Measurements from ENCODE around the gene LAMA1.
"Not testable (repeated sequence)": the region's sequence is repeated elsewhere in the genome, so short reads cannot be mapped to it uniquely, and the experiment has no call there.

The LAMA1 gene

DNA sequence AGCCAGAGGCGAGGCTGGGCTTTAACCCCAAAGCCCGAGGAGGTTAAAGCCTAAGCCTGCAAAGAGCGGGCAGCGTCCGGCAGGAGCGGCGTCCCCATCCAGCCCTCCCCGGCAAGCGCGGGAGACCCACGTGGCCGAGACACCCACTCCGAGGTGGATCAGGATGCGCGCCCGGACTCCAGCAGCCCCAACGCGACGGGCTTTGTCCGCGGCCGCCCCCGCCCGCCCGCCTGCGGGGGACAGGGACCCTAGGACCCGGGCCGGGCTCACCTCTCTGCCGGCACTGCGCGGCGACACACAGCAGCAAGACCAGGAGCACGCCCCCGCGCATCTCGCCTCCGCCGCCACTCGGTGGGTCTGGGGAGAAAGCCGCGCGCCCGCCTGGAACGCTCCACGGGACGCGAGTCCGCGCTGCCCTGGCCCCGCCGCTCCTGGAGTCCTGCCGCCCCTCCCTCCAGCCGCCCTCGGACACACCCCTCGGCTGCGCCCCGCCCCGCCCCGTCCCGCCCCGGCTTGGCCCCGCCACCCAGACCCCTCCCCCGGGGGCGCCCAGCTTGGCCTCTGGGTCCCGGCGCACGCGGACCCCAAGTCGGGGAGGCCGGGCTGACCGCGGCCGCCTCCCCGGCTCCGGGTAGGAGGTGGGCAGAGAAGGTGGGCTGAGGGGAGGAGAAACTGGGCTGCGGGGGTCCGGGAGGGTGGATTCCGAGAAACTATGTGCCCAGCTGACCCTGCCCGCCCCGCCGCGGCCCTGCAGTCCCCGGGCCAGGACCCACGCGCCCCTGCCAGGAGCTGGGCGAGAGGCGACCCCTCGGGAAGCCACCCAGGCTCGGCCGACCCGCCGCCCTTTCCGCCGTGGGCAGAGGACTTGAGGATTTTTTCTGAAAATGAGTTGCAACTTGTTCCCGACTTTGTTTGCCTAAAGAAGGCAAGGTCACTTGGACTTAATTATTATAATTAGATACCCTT is at the start of gene LAMA1:
Gene LAMA1, minus strand, starts transcription at position 408 of the 966 bp plus-strand sequence. Its CDS starts 77 bp downstream, at position 331.
- no peak for FAIRE-seq

DNA sequence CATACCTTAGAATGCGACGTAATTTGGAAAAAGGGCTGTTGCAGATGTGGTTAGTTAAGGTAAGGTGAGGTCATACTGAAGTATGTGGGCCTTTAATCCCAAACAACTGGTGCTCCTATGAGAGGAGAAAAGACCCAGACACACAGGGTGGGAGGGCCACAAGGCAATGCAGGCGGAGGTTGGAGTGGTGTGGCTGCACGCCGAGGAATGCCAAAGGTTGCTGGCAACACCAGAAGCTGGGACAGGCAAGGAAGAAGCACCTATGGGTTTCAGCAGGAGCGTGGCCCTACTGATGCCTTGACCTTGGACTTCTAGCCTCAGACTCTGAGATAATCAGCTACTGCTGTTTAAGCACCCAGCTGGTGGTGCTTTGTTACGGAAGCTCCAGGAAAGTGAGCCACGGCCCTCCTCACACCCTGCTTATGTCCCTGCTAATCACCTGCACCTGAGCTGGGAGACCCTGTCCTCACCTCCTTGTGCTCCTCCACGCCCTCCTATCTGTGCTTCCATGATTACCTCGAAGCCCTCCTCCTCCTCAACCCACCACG is 48.3 kb upstream of the LAMA1 start:
- FAIRE-seq, result no peak

DNA sequence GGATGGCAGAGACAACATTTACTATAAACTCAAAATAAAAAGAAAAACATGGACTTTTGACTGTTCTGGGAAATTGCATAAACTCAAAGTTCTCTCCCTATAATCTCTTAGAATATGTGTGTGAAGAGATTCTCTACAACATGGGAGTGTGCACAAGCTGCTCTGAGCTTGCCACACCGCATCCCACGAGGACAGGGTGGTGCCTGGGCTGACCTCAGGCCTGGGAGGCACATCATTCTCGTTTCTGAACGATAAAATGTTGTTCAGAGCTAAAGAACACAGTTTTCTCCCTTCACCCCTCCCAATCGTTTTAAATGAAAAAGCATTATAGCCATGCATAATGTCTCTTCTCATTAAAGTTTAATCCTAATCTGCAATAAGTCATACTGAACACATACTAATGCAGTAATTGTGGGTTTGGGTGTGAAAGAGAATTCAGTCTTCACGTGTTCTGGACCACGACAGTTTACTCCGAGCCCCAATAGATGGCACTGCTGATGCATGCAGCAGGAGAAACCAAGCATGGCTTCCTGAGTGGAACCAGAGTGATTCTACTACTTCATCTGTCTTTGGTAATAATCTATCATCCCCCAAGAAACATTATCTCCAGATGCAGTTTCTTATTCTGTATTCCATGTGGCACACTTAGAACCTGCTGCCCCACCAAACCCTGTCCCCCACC is 46.9 kb upstream of the LAMA1 start:
- FAIRE-seq, result no peak

DNA sequence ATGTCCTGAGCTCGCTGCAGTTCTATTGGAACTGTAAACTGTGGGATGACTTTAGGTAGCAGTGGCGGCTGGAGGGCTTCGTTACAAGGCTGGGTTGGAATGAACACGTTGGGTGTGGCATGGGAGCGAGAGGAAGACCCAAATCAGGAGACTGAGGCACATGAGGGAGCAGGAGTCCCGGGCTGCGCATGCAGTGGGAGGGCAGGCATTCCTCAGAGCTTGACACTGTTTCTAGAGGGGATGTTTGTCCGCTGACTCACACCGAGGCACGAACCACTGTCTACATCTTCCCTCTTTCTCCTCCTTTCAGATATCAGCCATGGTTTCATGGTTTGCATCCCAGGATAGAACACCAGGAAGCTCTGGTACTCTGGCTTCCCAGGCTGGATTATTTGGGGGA is 40.6 kb upstream of the LAMA1 start:
- FAIRE-seq, result no peak

DNA sequence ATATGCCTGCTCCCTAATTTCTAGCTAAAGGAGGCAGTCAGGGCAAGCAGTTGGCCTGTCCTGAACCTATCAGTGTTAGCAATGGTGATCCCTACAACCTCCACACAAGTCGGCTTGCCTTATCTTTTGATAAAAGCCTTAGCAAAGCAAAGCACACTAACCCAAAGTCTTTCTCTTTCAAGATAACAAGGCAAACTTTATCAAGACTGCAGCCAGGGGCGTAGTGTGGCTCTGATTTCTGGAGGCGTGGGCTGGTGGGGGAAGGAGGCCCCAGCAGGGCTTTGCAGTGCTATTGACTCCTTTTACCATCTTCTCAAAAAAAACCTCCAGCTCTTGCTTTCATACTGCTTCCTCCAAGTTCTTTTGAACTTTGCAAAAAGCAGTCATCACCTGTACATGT is 40.2 kb upstream of the LAMA1 start:
- FAIRE-seq, result no peak

GRCh38 chr18:7155887-7156286 is 38.3 kb upstream of the LAMA1 start:
- no peak for FAIRE-seq

- no peak for FAIRE-seq
These were observed 37.5 kb upstream of the LAMA1 start for GRCh38 chr18:7155092-7155491.

DNA sequence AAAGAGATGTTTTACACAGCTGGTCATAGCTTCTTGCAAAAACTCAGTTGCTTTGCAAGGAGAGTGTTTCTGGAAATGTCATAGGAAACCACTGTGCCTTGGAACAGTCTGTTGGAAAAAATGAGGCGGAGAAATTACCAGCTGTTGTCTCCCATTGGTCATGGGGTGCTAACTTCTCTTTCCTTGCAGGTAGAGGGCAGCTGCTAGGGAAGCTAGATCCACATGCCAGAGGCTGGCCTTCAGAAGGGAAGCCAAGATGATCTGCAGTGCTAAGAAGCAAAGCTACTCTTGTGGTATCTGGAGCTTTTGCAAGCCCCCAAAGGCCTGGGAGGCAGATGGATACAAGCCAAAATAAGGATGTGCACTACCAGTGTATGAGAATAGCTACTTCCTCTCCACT is 34.8 kb upstream of the LAMA1 start:
- no peak for FAIRE-seq

- FAIRE-seq, result no peak
These were observed 29.8 kb upstream of the LAMA1 start for GRCh38 chr18:7147399-7147798.

DNA sequence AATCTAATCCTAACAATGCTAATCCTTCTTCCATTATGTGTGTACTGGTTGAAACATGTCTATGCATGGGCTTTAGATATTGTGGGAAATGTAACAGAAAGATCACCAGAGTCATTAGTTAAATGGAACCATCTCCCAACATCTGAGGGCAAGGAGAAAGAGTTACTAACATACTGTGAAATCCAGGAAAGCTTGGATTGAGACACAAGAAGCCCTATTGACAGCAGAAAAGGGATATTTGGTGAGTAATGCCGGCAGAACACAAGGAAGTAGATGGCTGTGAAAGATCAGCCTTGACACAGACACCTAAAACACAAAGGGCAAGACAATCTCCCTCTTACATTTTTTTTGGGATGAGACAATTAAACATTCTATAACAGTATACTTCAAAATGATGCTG is 28.5 kb upstream of the LAMA1 start:
- no peak for FAIRE-seq

DNA sequence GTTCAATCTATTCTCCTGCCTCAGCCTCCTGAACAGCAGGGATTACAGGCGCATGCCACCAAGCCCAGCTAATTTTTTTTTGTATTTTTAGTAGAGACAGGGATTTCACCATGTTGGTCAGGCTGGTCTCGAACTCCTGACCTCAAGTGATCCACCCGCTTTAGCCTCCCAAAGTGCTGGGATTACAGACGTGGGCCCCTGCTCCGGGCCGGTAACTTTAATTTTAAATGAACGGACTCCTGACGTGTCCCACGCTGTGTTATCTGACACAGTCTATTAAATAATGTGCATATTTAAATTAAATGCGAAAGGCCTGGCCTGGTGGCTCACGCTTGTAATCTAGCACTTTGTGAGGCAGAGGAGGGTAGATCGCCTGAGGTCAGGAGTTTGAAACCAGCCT is 27.3 kb upstream of the LAMA1 start:
- not testable (repeated sequence) for FAIRE-seq

DNA sequence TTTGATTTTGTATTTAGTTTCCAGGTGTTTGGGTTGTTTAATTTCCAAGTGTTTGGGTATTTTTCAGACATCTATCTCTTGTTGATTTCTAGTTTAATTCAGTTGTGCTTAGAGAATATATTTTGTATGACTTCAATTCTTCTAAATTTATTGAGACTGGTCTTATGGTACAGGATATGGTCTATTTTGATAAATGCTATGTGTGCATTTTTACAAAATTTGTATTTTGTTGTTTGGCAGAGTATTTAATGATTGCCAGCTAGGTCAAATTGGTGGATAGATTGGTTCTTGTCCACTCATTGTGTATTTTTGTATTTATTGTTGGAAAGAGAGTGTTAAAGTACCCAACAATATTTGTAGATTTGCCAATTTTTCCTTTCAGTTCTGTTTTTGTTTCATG is 23.7 kb upstream of the LAMA1 start:
- FAIRE-seq, result no peak

DNA sequence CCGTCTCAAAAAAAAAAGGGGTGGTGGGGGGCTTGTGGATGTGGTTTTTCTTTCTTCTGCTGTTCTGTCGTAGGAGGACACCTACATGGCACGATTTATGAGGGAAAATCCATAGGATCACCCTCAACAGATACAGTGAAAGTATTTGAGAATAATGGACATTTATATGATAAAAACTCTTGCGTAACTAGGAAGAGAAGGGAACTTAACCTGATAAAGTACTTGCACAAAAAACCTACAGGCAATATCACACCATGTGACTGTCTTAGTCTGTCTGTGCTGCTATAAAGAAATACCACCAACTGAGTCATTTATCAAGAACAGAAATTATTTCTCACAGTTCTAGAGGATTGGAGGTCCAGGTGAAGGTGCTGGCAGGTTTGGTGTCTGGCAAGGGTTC is 21.8 kb upstream of the LAMA1 start:
- no peak for FAIRE-seq

DNA sequence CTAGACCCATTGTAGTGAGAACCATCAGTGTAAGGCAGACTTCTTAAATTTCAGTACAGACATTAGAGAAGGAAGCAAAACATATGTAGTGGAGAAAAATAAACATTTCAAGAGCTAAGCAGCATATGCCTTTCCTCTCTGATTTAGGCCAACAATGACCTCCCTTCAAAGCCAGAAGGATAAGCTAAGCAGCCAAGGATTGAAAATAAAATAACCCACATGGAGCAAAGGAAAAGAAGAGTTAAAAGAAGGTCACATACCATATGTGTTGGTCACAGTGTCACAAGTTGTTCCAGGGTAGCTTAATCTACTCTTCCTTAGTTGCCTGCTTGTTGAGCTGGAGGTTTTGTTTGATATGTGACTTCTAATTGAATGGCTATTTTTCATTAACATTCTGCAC is 15.6 kb upstream of the LAMA1 start:
- no peak for FAIRE-seq

DNA sequence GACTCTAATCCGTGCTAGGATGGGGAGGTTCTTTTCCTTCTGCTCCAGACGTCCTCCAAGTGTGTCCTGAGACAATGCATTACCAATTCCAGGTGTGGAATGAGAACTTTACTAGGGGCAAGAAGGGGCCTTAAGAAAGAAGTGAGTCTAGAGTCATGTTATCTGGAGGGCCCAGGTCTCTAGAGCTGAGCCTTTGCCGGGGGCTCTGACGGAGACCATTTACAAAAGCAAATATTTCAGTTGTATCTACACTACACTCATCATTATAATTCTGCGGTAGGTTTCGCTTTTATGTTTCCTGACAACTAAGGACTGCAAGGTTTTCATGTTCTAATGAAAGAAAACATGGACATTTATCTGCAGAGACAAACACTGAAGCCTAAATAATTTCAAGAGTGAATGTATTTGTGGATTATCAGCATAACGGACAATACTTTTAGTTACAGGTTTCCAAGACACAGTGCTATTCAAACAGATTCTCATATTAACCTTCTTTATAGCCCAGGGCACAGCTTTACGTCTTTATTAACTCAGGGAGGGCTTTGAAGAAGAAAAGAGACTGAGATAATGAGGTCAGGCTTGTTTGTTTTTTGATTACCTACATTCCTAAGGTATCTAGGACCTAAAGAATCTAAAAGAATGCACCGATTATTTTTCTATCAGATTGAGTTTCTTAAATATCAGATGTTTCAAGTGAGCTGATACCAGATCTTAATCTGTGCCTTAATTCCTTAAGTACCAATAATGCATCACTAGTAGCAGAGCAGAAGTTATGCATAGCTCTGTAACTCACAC is 15.0 kb upstream of the LAMA1 start:
- no peak for FAIRE-seq

GRCh38 chr18:7122376-7122775 is 4.8 kb upstream of the LAMA1 start:
- FAIRE-seq, result no peak

DNA sequence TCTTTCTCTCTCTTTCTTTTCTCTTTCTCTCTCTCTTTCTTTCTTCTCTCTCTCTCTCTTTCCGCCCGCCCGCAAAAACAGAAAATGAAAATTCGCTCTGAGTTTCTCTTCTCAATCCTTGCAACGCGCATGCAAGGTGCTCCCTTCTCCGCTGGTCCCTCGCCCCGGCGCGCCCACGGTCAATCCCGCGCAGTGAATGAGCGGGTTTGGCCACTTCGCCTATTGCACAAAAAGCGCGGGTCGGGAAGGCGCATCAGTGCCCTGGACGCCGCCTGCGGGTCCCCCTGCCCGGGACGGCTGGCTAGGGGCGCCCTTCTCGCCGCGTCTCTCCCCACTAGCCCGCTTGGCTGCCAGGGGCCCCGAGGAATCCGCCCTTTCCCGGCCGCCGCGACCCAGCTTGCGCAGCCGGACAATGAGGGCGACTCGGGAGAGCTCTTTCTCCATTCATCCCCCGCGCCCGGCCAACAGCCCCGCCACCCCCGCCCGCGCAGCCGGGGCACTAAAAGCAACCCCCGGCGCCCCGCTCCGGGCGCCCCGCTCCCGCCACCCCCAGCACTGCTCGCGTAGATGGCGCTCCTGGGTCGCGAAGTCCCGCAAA is 706 bp downstream of the LAMA1 start:
- no peak for FAIRE-seq

DNA sequence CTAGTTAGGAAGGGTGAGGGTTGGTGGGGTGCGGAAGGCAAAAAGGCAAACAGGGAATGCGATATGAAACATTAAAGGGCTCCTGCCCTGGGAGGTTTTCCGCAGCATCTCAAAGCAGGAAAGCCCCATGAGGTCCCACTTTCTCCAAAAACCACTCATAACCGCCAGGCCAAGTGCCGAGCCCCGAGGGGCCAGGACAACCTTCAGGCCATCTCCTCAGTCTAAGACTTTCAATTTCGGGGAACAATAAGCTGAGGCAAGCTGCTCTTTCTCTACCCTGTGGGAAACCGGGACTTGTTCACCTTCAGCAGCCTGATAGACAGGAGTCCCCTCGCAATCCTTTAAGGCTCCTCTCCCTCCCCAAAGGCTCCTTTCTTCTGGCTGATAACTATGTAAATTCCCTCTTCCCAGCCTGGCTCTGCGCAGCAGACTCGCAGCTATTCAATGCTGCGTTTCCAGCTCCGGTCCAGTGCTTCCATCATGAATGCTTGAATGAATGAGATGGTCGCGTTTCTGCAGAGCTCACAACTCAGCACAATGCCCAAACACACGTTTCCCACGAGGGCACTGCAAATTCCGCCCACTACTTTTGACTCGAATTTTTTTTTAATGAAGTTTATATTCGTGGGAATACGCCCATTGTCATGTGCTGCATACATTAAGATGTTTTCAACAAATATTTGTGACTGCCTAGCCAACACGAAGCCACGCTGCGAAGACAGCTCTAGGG is 1.4 kb downstream of the LAMA1 start:
- FAIRE-seq, result no peak

DNA sequence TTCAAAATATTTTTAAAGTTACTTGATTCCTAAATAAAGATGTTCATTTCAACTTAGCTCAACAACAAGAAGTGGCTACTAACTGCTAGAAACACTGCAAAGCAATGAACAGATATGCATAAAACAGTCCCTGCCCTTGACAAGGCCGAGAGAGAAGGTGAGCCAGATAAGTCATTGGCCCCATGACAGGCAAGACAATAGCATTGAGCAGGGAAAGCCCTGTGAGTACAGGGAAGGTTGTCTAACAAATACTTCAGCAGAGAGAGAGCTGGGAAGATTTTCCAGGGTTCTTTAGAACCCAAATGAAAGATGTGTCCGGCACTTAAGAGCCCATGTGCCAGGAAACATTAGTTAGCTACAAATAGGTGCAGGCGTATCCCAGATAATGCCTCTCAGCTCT is 4.7 kb downstream of the LAMA1 start:
- FAIRE-seq, result no peak

DNA sequence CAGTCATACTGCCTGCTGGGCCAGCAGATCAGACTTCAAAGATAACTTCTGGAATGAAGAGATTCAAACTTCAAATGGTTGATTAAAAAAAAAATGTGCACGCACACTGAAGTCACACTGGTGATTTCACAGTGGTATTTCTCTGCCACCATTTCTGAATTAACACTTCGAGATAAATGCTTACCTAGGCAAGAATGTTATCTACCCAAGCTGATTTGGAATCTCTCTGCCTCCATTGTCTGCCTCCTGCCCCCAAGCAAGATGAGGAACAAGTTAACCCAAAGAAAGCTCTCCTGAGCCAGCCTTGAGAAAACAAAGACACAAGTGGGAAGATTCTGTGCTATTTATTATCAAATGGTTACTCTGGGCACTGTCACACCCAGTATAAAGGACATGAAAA is 6.5 kb downstream of the LAMA1 start:
- no peak for FAIRE-seq

GRCh38 chr18:7105943-7106342 is 11.7 kb downstream of the LAMA1 start:
- no peak for FAIRE-seq

GRCh38 chr18:7105268-7105667 is 12.3 kb downstream of the LAMA1 start:
- no peak for FAIRE-seq
